H1 (cell line): ENCODE data around the gene ACACB. TPM values are rescaled to one million over a fixed set of nuclear protein-coding genes. Genes with fewer than 3 reads are reported as not detected.

Experiments
- CHD2 ChIP-seq: IDR thresholded peaks from 2 replicates; pipeline ENCODE4 v1.6.1; 2012; ENCODE audit warnings: low read length, improper control_type of control experiment
- CHD7 ChIP-seq: fragments of 300-600 bp; sonication (generic); IDR thresholded peaks from 2 replicates; pipeline ENCODE4 v1.7.1; 2012; ENCODE audit warnings: low read length, moderate library complexity, mild to moderate bottlenecking, inconsistent platforms; ENCODE audit not compliant: insufficient replicate concordance
- JUN ChIP-seq: IDR thresholded peaks from 2 replicates; pipeline ENCODE4 v1.6.1; 2011; ENCODE audit warnings: low read depth, mild to moderate bottlenecking, improper control_type of control experiment, low read length
- polyA plus RNA-seq, 7 experiments: library from polyadenylated mRNA; depleted of rRNA in 3 of 7; stranded (reverse) in 5 of 7; unstranded in 2 of 7; fragments of >200 nt in 5 of 7; fragments of 200-250 nt in 2 of 7; gene quantifications; 1 replicate in 5 of 7; 2 replicates in 1 of 7; 4 replicates in 1 of 7; pipeline versions ENCODE4 v1.2.1 to v1.2.3, GENCODE V29; 2011 to 2013; ENCODE audit warnings: missing spikeins in 2 of 7, mixed read lengths in 2 of 7
- total RNA-seq: library from RNA; stranded (reverse); fragmentation: NEBNext Ultra II Directional; extraction: Animal tissue kit (Norgen Biotek cat#: 25700); gene quantifications from 2 replicates; pipeline ENCODE4 v1.2.1, GENCODE V29; 2021
- TF ChIP-seq, protein P1 (sequence below): IDR thresholded peaks from 2 replicates; pipeline ENCODE4 v1.6.1; 2011; ENCODE audit warnings: low read depth, mild to moderate bottlenecking, low read length; ENCODE audit not compliant: insufficient read depth

Gene ACACB
- total and polyA plus RNA-seq, 2 of the 8 experiments (the other 6 are each of a cell fraction or from before 2014, with no cell fraction given): 5.8 to 15.3 TPM

DNA sequence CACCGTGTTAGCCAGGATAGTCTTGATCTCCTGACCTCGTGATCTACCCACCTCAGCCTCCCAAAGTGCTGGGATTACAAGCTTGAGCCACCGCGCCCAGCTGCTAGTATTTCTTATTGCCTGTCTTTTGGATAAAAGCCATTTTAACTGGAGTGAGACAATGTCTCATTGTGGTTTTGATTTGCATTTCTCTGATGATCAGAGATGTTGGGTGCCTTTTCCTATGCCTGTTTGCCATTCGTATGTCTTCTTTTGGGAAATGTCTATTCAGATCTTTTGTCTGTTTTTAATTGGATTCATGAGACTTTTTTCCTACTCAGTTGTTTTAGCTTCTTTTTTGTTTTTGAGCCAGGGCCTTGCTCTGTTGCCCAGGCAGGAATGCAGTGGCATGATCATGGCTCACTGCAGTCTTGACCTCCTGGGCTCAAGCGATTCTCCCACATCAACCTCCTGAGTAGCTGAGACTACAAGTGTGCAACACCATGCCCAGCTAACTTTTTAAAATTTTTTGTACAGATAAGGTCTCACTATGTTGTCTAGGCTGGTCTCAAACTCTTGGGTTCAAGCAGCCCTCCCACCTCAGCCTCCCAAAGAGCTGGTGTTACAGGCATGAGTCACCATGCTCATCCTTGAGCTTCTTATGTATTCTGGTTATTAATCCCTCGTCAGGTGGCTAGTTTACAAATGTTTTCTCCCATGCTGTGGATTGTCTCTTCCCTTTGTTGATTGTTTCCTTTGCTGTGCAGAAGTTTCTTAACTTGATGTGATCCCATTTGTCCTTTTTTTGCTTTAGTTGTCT, 65.9 kb downstream of the ACACB start (continued):
- no peak for TF ChIP-seq CHD7
- no peak for TF ChIP-seq CHD2
- TF ChIP-seq, protein P1, sequence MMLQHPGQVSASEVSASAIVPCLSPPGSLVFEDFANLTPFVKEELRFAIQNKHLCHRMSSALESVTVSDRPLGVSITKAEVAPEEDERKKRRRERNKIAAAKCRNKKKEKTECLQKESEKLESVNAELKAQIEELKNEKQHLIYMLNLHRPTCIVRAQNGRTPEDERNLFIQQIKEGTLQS: no peak
- TF ChIP-seq JUN: no peak
